Endothelial cell of umbilical vein (primary cell): ENCODE results near the gene TUBA4A. TPM values are rescaled to one million over a fixed set of nuclear protein-coding genes. Genes with fewer than 3 reads are reported as not detected.
"Not testable (repeated sequence)": the region's sequence is repeated elsewhere in the genome, so short reads cannot be mapped to it uniquely, and the experiment has no call there.

ENCODE experiments used
- BruUV-seq: library from RNA; stranded (reverse); fragments of 400-500 nt; replicated peaks from 2 replicates; lab custom pipeline; 2021; lab: Mats Ljungman, UMichigan
- CTCF ChIA-PET: fragments of 300-600, 350-600 bp; sonication (Branson Sonifier 250); formaldehyde crosslinking; loops from one replicate; lab custom pipeline; 2021; ENCODE audit warnings: antibody characterized with exemption, inconsistent platforms; lab: Charles Lee
- POLR2A ChIA-PET: fragments of 300-600, 350-600 bp; sonication (Branson Sonifier 250); formaldehyde crosslinking; loops from one replicate; lab custom pipeline; 2021; ENCODE audit warnings: antibody characterized with exemption, inconsistent platforms; lab: Charles Lee
- DNase-seq: peaks from one replicate; pipeline ENCODE4 v3.0.0-alpha.2; 2011; ENCODE audit warnings: low read depth, low spot score
- FAIRE-seq: peaks from 2 replicates; lab custom pipeline; 2011; peaks lifted over from hg19 to GRCh38; lab: Jason Lieb, UNC
- H2AFZ ChIP-seq: 2 replicates; pipeline ENCODE4 v1.6.0; 2012; ENCODE audit warnings: low read depth, low read length, control low read depth, inconsistent platforms
- H3K27ac ChIP-seq: 2 replicates; pipeline ENCODE4 v1.5.1; 2011; ENCODE audit warnings: low read depth, mild to moderate bottlenecking, control low read depth, low read length, moderate library complexity; ENCODE audit not compliant: insufficient read depth
- H3K27me3 ChIP-seq, 2 experiments: 2 replicates each; pipeline versions ENCODE4 v1.6.0 to v1.6.1; 2011; ENCODE audit warnings: low read length in 2 of 2, mixed read lengths in 1 of 2; ENCODE audit not compliant: control insufficient read depth in 2 of 2, insufficient read depth in 2 of 2
- H3K36me3 ChIP-seq, 2 experiments: 2 replicates in 1 of 2; 3 replicates in 1 of 2; pipeline ENCODE4 v1.5.1; 2011; ENCODE audit warnings: low read length in 2 of 2, mild to moderate bottlenecking in 1 of 2, moderate library complexity in 1 of 2; ENCODE audit not compliant: control insufficient read depth in 2 of 2, insufficient read depth in 2 of 2; ENCODE audit errors: extremely low read depth in 1 of 2
- H3K4me1 ChIP-seq: 3 replicates; pipeline ENCODE4 v1.5.1; 2011; ENCODE audit warnings: mild to moderate bottlenecking, low read length; ENCODE audit not compliant: control insufficient read depth, insufficient read depth; ENCODE audit errors: extremely low read depth
- H3K4me2 ChIP-seq: 2 replicates; pipeline ENCODE4 v1.6.1; 2011; ENCODE audit warnings: low read length, control low read depth, mixed read lengths; ENCODE audit not compliant: insufficient read depth
- H3K4me3 ChIP-seq, 3 experiments: fragments of 200-600 bp in 1 of 3; sonication (generic), shearing (Covaris generic) in 1 of 3; replicated peaks in 1 of 3; 2 replicates each; pipeline ENCODE4 v1.5.1; 2011 to 2016; ENCODE audit warnings: control low read depth in 3 of 3, low read length in 3 of 3, mild to moderate bottlenecking in 2 of 3, inconsistent platforms in 1 of 3, low read depth in 1 of 3, moderate library complexity in 1 of 3; ENCODE audit not compliant: insufficient read depth in 1 of 3
- H3K79me2 ChIP-seq: 2 replicates; pipeline ENCODE4 v1.6.0; 2012; ENCODE audit warnings: low read length, inconsistent platforms; ENCODE audit not compliant: control insufficient read depth, insufficient read depth
- H3K9ac ChIP-seq: replicated peaks from 2 replicates; pipeline ENCODE3; 2011; ENCODE audit warnings: low read length, control low read depth; ENCODE audit not compliant: insufficient read depth; ENCODE audit errors: extremely low read depth
- H3K9me1 ChIP-seq: replicated peaks from 3 replicates; pipeline ENCODE4 v1.6.0; 2011; ENCODE audit warnings: mild to moderate bottlenecking, low read length; ENCODE audit not compliant: control insufficient read depth, insufficient read depth; ENCODE audit errors: extremely low read depth
- H3K9me3 ChIP-seq: replicated peaks from 2 replicates; pipeline ENCODE4 v1.5.1; 2012; ENCODE audit warnings: low read length, inconsistent platforms; ENCODE audit not compliant: control insufficient read depth, insufficient read depth
- H4K20me1 ChIP-seq: replicated peaks from 2 replicates; pipeline ENCODE3; 2011; ENCODE audit warnings: mild to moderate bottlenecking, low read length; ENCODE audit not compliant: control insufficient read depth, insufficient read depth; ENCODE audit errors: extremely low read depth
- GATA2 ChIP-seq: IDR thresholded peaks from 2 replicates; pipeline ENCODE4 v1.7.0; 2011; ENCODE audit warnings: low read depth, mild to moderate bottlenecking, moderate library complexity, mixed read lengths, low read length; ENCODE audit not compliant: insufficient read length, insufficient read depth
- MYC ChIP-seq: IDR thresholded peaks from one replicate; pipeline ENCODE4 v1.6.1; 2011; ENCODE audit warnings: mild to moderate bottlenecking, low read depth, low read length
- POLR2A ChIP-seq: IDR thresholded peaks from 2 replicates; pipeline ENCODE4 v1.6.1; 2012; ENCODE audit warnings: low read depth, mild to moderate bottlenecking, control low read depth, low read length
- POLR2AphosphoS5 ChIP-seq: IDR thresholded peaks from 2 replicates; pipeline ENCODE4 v1.6.1; 2012; ENCODE audit warnings: low read depth, mild to moderate bottlenecking, control low read depth, low read length, moderate library complexity; ENCODE audit not compliant: insufficient read depth
- dilution Hi-C: fragments of 300-500 bp; cut with MboI; formaldehyde crosslinking; loops from one replicate; pipeline ENCODE4 v1.15.0; 2019; ENCODE audit warnings: low sequenced_read_pairs; ENCODE audit not compliant: extremely low pct_ligation_motif_present
- intact Hi-C: fragments of 100-400 bp; cut with micrococcal nuclease; formaldehyde crosslinking; loops from one replicate; pipeline ENCODE4 v1.10.0; 2022
- polyA plus RNA-seq, 4 experiments: library from polyadenylated mRNA; depleted of rRNA in 3 of 4; stranded (reverse) in 3 of 4; unstranded in 1 of 4; fragments of >200 nt; gene quantifications; 2 replicates each; pipeline versions ENCODE4 v1.2.1 to v1.2.3, GENCODE V29; 2011 to 2012; ENCODE audit warnings: missing spikeins in 1 of 4
- total RNA-seq: library from RNA; stranded (reverse); gene quantifications from 2 replicates; pipeline ENCODE4 v1.2.3, GENCODE V29; 2021

TUBA4A gene
- total and polyA plus RNA-seq, 2 donors (not counting 3 experiments of a cell fraction or from before 2014, with no cell fraction given): 16.5 to 24.8 TPM

DNA sequence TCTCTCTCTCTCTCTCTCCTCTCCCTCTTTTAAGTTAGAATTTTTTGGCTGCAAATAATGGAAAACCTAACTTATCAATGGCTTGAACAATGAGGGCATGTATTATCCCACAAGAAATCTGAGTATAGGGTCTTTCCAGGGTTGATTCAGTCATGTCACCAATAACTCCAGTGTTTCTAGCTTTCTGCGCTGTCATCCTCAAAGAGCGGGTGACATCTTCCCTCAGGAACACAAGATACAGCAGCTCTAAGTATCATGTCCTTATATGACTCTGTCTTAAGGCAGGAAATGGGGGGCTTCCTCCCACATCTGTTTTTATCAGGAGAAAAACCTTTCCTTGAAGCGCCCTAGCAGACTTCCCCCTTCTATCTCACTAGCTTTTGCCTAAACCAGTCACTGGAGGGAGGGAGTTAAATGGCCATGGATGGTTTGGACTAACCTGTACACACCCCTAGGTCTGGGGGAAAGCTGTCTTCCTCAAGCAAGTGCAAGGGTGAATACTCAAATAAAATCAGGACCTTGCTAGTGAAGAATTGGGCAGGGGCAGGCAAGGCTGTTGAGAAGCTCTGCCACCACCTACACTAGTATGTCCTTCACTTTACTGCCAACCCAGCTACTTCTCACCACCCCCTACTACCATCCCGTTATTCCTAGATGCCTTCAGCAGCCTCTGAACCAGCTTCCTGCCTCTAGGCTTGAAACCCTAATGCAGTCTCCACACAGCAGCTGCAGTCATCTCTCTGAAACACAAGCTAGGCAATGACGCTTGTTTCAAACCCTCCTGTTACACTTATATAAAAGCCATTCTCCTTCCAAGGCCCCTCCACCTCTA, 7.5 kb upstream of the TUBA4A start:
- POLR2A ChIA-PET: no interaction called here
- intact Hi-C loops: no loop called here
- no peak overlapping the region for H3K9ac ChIP-seq

DNA sequence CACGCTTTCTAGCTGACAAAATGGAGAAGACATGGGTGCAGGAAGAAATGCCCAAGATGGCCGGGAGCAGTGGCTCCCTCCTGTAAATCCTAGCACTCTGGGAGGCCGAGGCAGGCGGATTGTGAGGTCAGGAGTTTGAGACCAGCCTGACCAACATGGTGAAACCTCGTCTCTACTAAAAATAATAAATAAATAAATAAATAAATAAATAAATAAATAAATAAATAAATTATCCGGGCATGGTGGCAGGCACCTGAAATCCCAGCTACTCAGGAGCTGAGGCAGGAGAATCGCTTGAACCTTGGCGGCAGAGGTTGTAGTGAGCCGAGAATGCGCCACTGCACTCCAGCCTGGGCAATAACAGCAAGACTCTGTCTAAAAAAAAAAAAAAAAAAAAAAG, 5.2 kb upstream of the TUBA4A start:
- H3K79me2 ChIP-seq, H3K9ac ChIP-seq, POLR2A ChIA-PET, intact Hi-C loops, H4K20me1 ChIP-seq, H3K36me3 ChIP-seq, dilution Hi-C loops, FAIRE-seq, H3K9me1 ChIP-seq, BruUV-seq, DNase-seq, H3K4me1 ChIP-seq, H3K4me2 ChIP-seq, H3K9me3 ChIP-seq, H3K4me3 ChIP-seq, H2AFZ ChIP-seq, H3K27ac ChIP-seq: not testable (repeated sequence)
- CTCF ChIA-PET: interaction anchor here (0.8 to 1.0 kb wide), 2 partner anchors 12 to 36 kb away, joined by 3 to 7 read pairs; no protein-coding TSS in a partner anchor
- peaks cover 29% of the 10 kb centered on the region in 2 experiments for H3K27me3 ChIP-seq

More for the DNA sequence above, 7.5 kb upstream of the TUBA4A start:
- no peaks in the 10 kb centered on the region for H3K79me2 ChIP-seq
- dilution Hi-C loops: no loop called here
- no peaks in the 10 kb centered on the region for H3K36me3 ChIP-seq
- TF ChIP-seq POLR2A (no peak), GATA2 (no peak), POLR2AphosphoS5 (no peak), MYC (no peak)
- CTCF ChIA-PET: interaction anchor here (0.5 to 2.3 kb wide), 5 partner anchors 12 to 157 kb away, joined by 3 to 12 read pairs (median 4); no protein-coding TSS in a partner anchor
- H3K4me1 ChIP-seq: no peaks in the 10 kb centered on the region
- no peak overlapping the region for H3K4me2 ChIP-seq
- no TSS peak for BruUV-seq
- H3K27ac ChIP-seq: no peak overlapping the region
- DNase-seq (no peak), FAIRE-seq (no peak)
- no peak overlapping the region for H3K4me3 ChIP-seq
- H3K9me3 ChIP-seq: no peaks in the 10 kb centered on the region
- H2AFZ ChIP-seq: no peak overlapping the region
- H4K20me1 ChIP-seq: no peaks in the 10 kb centered on the region
- peaks cover 18 to 19% of the 10 kb centered on the region in 2 experiments for H3K27me3 ChIP-seq
- no peaks in the 10 kb centered on the region for H3K9me1 ChIP-seq
